ENCODE measurements around the gene SCAF11.
A peak's percentile ranks its signal among the peaks of the same experiment; 100 is the strongest.

Gene SCAF11

DNA sequence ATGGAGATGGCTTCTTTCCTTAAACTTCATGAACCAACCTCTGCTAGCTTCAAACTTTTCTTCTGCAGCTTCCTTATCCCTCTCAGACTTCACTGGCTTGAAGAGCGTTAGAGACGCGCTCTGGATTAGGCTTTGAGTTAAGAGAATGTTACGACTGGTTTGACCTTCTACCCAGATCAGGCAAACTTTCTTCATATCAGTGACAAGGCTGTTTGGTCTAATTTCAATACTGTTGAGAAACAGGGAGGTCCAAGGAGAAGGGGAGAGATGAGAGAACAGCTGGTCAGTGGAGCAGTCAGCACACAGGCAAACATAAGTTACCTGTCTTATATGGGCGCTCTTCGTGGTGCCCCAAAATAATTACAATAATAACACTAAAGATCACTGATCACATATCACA lies 14.9 kb downstream of the SCAF11 start:
- no peak for TF ChIP-seq CTCF (conservative IDR thresholded peaks at IDR 0.05; ENCODE audit: low read length)
- H3K4me3 ChIP-seq (ENCODE audit: low read length), result no peak overlapping the region
- no peak for DNase-seq (ENCODE audit: low read depth)

GRCh38 chr12:45974883-45975282 lies 15.5 kb downstream of the SCAF11 start:
- DNase-seq (ENCODE audit: low read depth), result no peak
- TF ChIP-seq CTCF (conservative IDR thresholded peaks at IDR 0.05; ENCODE audit: low read length), result no peak
- no peak overlapping the region for H3K4me3 ChIP-seq (ENCODE audit: low read length)

- no peak for TF ChIP-seq CTCF (conservative IDR thresholded peaks at IDR 0.05; ENCODE audit: low read length)
- DNase-seq (ENCODE audit: low read depth), result peak; percentile 24
Observed at GRCh38 chr12:45974171-45974719, 16.1 kb downstream of the SCAF11 start.

GRCh38 chr12:45973526-45973925 lies 16.8 kb downstream of the SCAF11 start:
- H3K4me3 ChIP-seq (ENCODE audit: low read length), result no peak overlapping the region
- DNase-seq (ENCODE audit: low read depth), result peak; percentile 54
- TF ChIP-seq CTCF (conservative IDR thresholded peaks at IDR 0.05; ENCODE audit: low read length), result no peak

More at GRCh38 chr12:45974171-45974719, 16.1 kb downstream of the SCAF11 start:
- H3K4me3 ChIP-seq (ENCODE audit: low read length), result no peak overlapping the region

DNA sequence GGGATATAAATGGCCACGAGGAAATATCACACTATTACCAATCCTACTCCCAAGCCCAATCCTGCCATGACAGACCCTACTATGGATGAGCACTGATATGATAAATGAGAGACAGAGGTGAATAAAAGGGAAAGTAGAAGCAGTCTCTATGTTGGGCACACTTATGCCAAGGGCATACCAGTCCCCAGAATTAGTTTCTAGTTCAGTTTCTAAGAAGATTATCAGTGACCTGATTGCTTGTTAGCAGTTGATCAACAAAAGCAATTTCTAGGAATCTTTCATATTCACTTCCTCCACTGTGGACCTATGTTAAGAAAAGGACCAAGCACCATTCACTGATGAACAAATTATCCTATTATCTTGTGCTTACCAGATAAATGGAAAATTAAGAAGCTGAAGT lies 20.0 kb downstream of the SCAF11 start:
- no peak overlapping the region for H3K4me3 ChIP-seq (ENCODE audit: low read length)
- no peak for DNase-seq (ENCODE audit: low read depth)
- TF ChIP-seq CTCF (conservative IDR thresholded peaks at IDR 0.05; ENCODE audit: low read length), result no peak

DNA sequence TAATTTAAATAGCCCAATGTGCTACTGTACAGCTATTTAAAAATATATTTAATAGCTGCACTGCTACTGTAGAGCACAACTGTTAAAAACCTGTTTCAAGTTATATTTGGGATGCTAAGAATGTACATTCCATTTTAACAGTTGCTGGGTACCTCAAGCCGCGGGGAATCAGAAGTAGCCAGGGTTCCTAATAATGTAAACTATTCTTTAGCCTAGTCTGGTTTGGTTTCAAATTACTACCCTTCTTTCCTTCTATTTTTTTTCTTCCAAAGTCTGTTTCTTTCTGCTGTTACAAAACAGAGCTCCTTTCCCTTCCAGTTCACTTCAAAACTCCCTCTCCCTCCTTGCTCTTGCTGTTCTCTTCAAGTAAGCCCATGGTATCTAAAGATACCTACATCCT lies 21.3 kb downstream of the SCAF11 start:
- H3K4me3 ChIP-seq (ENCODE audit: low read length), result peak overlapping the region; percentile 12; the same call in 1 of the 2 replicates
- TF ChIP-seq CTCF (conservative IDR thresholded peaks at IDR 0.05; ENCODE audit: low read length), result no peak
- peak; percentile 83 for DNase-seq (ENCODE audit: low read depth)

GRCh38 chr12:45966486-45966885 lies 23.9 kb downstream of the SCAF11 start:
- DNase-seq (ENCODE audit: low read depth), result peak; percentile 89
- no peak for TF ChIP-seq CTCF (conservative IDR thresholded peaks at IDR 0.05; ENCODE audit: low read length)
- H3K4me3 ChIP-seq (ENCODE audit: low read length), result no peak overlapping the region
